Ishikawa (cell line): ENCODE measurements around the gene C9.

Experiments
- CREB1 ChIP-seq: IDR thresholded peaks from 2 replicates; pipeline ENCODE4 v1.6.1; 2012; ENCODE audit warnings: low read depth
- EGR1 ChIP-seq: IDR thresholded peaks from 2 replicates; pipeline ENCODE4 v1.6.1; 2012
- EP300 ChIP-seq: IDR thresholded peaks from 2 replicates; pipeline ENCODE4 v1.6.1; 2012; ENCODE audit warnings: borderline replicate concordance
- FOXM1 ChIP-seq: IDR thresholded peaks from 2 replicates; pipeline ENCODE4 v1.6.1; 2012; ENCODE audit warnings: low read depth, borderline replicate concordance
- NFIC ChIP-seq: IDR thresholded peaks from 2 replicates; pipeline ENCODE4 v1.6.1; 2012
- RAD21 ChIP-seq: IDR thresholded peaks from 2 replicates; pipeline ENCODE4 v1.6.1; 2012; ENCODE audit warnings: low read depth
- REST ChIP-seq: IDR thresholded peaks from 2 replicates; pipeline ENCODE4 v1.6.1; 2012; ENCODE audit warnings: low read depth, mild to moderate bottlenecking
- TCF12 ChIP-seq: IDR thresholded peaks from 2 replicates; pipeline ENCODE4 v1.6.1; 2012; ENCODE audit warnings: low read depth
- TEAD4 ChIP-seq: IDR thresholded peaks from 2 replicates; pipeline ENCODE4 v1.6.1; 2012
- USF1 ChIP-seq: IDR thresholded peaks from 2 replicates; pipeline ENCODE4 v1.6.1; 2012
- YY1 ChIP-seq: IDR thresholded peaks from 2 replicates; pipeline ENCODE4 v1.6.1; 2012; ENCODE audit warnings: low read depth
- ZBTB7A ChIP-seq: IDR thresholded peaks from 2 replicates; pipeline ENCODE4 v1.6.1; 2012; ENCODE audit warnings: low read depth
- TF ChIP-seq, protein P1 (sequence below): IDR thresholded peaks from 2 replicates; pipeline ENCODE4 v1.6.1; 2012

Gene C9

DNA sequence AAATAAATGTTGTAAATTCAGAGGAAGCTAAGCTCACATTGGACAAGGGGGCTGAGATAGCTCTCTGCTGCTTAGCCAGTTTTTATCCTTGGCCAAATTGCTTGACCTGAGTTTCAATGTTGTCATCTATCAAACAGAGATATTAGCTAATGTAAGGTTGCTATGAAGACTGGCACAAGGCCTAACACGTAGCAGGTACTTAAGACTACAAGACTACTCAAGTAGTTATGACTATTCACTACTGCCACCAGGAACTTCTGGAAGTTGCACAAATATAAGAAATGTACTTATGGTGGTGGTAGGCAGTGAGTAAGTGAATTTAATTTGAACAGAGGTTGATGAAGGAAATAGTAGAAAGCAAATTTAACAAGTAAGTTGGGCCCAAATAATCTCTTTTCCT lies 127.6 kb downstream of the C9 start:
- TF ChIP-seq NFIC (no peak), TCF12 (no peak), FOXM1 (no peak), ZBTB7A (no peak), REST (no peak), RAD21 (no peak), EGR1 (no peak), YY1 (no peak), EP300 (no peak), USF1 (no peak)
- TF ChIP-seq, protein P1, sequence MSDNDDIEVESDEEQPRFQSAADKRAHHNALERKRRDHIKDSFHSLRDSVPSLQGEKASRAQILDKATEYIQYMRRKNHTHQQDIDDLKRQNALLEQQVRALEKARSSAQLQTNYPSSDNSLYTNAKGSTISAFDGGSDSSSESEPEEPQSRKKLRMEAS: no peak

DNA sequence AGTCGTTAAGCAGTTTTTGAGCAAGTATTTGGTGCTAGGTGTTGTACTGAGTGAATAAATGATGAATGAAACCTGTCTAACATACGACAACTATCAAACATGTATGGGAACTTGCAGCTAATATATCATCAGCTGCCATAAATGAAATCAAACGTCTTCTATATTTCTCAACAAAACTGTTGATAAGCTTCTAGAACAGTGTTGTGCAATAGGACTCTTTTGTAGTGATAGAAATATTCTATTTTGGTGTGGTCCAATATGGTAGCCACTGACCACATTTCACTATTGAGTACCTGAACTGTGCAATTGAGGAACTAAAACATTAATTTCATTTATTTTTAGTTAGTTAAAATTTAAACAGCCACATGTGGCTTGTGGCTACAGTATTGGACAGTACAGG lies 128.6 kb downstream of the C9 start:
- no peak for TF ChIP-seq TEAD4
- no peak for TF ChIP-seq USF1
- TF ChIP-seq EGR1: no peak
- TF ChIP-seq CREB1: no peak
- no peak for TF ChIP-seq FOXM1
- TF ChIP-seq REST: no peak
